Esophagus muscularis mucosa (tissue), 3 donors: Measurements from ENCODE around the gene ETV6.

Experiments used
- CTCF ChIP-seq, 3 experiments: fragments of 200-600 bp in 2 of 3; fragments of 450-650 bp in 1 of 3; sonication (generic) in 2 of 3; IDR thresholded peaks; one replicate each; pipeline ENCODE4 v1.5.1; 2017 to 2019; ENCODE audit warnings: antibody characterized with exemption in 3 of 3, mild to moderate bottlenecking in 2 of 3, moderate library complexity in 1 of 3
- POLR2A ChIP-seq: fragments of 450-650 bp; IDR thresholded peaks from one replicate; pipeline ENCODE4 v1.6.1; 2017; ENCODE audit warnings: antibody characterized with exemption, moderate library complexity, mild to moderate bottlenecking, low read depth
- POLR2AphosphoS5 ChIP-seq, 2 donors: sonication (generic); formaldehyde crosslinking; IDR thresholded peaks; one replicate each; pipeline ENCODE4 v1.6.1; 2017; ENCODE audit warnings: antibody characterized with exemption in 2 of 2

- TF ChIP-seq POLR2A, result no peak
- TF ChIP-seq CTCF (IDR thresholded peaks at IDR 0.05), result no peak
- TF ChIP-seq POLR2AphosphoS5 (IDR thresholded peaks at IDR 0.05), result no peak
These were observed 104.8 kb downstream of the ETV6 start for GRCh38 chr12:11754256-11754655.
